ENCODE measurements around the gene GSTO1. TPM values are rescaled to one million over a fixed set of nuclear protein-coding genes. Genes with fewer than 3 reads are reported as not detected.

Gene GSTO1
- total RNA-seq, 1 donor from 2014 or later, result 131 TPM

DNA sequence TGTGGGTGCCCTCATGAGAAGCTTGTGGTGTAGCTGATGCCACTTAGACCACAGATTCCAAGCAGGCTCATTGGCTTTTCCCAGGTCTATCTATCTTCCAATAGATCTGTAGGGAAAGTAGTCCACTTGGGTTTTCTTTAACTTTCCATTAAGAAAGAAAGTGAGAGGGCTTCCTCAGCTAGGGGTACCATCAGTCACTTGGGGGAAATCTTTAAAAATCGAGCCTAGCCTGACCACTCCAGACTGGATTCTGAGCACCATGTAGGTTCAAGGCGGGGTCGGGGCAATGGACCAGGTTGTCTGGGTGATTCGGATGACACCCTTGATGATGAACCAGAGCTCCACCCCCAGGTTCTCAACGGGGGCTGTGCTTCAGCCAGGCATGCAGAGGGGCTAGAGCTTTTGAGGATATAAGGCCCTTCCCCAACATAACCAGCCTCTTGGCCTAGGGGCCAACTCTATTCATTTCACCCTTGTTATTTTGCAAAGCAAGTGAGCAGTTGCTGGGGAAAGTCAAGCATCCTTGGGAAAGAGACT lies 56.6 kb downstream of the GSTO1 start:
- Mint-ChIP-seq H3K4me1 (ENCODE audit: low read depth, unreplicated experiment) (peaks cover 12% of the 10 kb centered on the region), H3K9me3 (ENCODE audit: unreplicated experiment) (no peaks in the 10 kb centered on the region), H3K27ac (ENCODE audit: unreplicated experiment) (no peak overlapping the region), H3K27me3 (ENCODE audit: low read depth, unreplicated experiment) (no peaks in the 10 kb centered on the region), H3K36me3 (ENCODE audit: low read depth, unreplicated experiment) (peaks cover 18% of the 10 kb centered on the region), H3K4me3 (ENCODE audit: unreplicated experiment) (no peak overlapping the region)
- Histone ChIP-seq H4K20me1 (ENCODE audit: insufficient read depth, low read length) (peaks cover 66% of the 10 kb centered on the region), H3K27me3 (ENCODE audit: insufficient read depth, low read length) (no peaks in the 10 kb centered on the region), H3K4me2 (ENCODE audit: low read length) (no peak overlapping the region), H3K9ac (ENCODE audit: low read length) (no peak overlapping the region), H3K4me3 (ENCODE audit: insufficient read depth, low read depth, low read length) (no peak overlapping the region), H3K9me3 (ENCODE audit: insufficient read depth, low read depth, low read length) (no peaks in the 10 kb centered on the region), H3K36me3 (ENCODE audit: insufficient read depth, low read length) (peaks cover 29% of the 10 kb centered on the region), H3K27ac (ENCODE audit: low read depth, low read length) (no peak overlapping the region), H2AFZ (ENCODE audit: low read depth, low read length) (no peak overlapping the region), H3K79me2 (ENCODE audit: insufficient read depth, low read length) (peaks cover 73% of the 10 kb centered on the region), H3K4me1 (ENCODE audit: insufficient read depth, low read length) (peaks cover 22% of the 10 kb centered on the region)
- TF ChIP-seq EZH2 (IDR thresholded peaks at IDR 0.05; ENCODE audit: insufficient read depth, low read length), result no peak
- TF ChIP-seq, protein P1, sequence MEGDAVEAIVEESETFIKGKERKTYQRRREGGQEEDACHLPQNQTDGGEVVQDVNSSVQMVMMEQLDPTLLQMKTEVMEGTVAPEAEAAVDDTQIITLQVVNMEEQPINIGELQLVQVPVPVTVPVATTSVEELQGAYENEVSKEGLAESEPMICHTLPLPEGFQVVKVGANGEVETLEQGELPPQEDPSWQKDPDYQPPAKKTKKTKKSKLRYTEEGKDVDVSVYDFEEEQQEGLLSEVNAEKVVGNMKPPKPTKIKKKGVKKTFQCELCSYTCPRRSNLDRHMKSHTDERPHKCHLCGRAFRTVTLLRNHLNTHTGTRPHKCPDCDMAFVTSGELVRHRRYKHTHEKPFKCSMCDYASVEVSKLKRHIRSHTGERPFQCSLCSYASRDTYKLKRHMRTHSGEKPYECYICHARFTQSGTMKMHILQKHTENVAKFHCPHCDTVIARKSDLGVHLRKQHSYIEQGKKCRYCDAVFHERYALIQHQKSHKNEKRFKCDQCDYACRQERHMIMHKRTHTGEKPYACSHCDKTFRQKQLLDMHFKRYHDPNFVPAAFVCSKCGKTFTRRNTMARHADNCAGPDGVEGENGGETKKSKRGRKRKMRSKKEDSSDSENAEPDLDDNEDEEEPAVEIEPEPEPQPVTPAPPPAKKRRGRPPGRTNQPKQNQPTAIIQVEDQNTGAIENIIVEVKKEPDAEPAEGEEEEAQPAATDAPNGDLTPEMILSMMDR (IDR thresholded peaks at IDR 0.05; ENCODE audit: insufficient read depth, low read depth, low read length), result no peak
- no peak for FAIRE-seq
- no peak for DNase-seq (ENCODE audit: low read depth)

DNA sequence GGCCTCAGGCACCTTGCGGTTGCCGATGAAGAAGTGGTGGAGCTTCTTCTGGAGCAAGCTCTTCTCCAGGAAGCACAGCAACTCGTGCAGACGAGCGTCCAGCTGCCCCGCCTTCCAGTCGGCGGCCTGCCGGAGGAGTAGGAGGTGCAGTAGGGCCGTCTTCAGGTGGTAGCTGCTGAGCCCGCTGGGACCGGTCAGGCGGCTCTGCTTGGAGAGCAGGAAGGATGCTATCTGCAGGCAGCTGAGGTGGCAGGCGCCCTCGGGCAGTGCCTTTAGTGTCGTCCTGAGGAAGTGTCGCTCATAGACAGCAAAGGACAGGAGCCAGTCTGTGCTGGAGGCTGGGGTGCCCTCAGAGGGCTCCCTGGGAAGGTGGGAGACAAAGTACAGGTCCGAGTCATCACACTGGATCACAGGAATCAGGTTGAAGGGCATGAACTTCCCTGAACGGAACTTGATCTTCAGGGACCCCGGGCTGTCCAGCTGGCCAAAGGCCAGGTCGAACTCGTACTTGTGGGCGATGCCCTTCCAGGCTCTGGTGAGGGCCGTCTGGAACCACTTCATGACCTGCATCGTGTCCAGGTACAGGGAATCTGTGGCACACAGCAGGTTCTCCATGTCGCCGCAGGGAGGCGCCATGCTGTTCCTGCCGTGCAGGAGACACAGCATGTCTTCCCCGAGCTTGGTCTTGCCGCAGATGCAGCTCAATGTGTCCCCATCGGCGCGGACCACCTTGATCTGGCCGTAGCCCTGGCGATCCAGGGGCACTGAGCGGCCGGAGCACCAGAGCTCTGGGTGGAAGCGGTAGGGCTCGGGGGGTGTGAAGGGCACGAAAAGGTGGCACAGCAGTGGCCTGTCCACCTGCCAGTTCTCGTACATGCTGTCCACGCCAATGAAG lies 60.1 kb downstream of the GSTO1 start:
- no peak overlapping the region for H3K27ac ChIP-seq (ENCODE audit: low read depth, low read length)
- FAIRE-seq (no peak), DNase-seq (ENCODE audit: low read depth) (no peak)
- no peak overlapping the region for H3K27ac Mint-ChIP-seq (ENCODE audit: unreplicated experiment)
- peaks cover 20% of the 10 kb centered on the region for H3K4me1 Mint-ChIP-seq (ENCODE audit: low read depth, unreplicated experiment)
- no peak overlapping the region for H3K9ac ChIP-seq (ENCODE audit: low read length)
- H4K20me1 ChIP-seq (ENCODE audit: insufficient read depth, low read length), result peaks cover 99% of the 10 kb centered on the region
- H3K9me3 ChIP-seq (ENCODE audit: insufficient read depth, low read depth, low read length), result no peaks in the 10 kb centered on the region
- no peak overlapping the region for H3K4me3 Mint-ChIP-seq (ENCODE audit: unreplicated experiment)
- peaks cover 27% of the 10 kb centered on the region for H3K4me1 ChIP-seq (ENCODE audit: insufficient read depth, low read length)
- H2AFZ ChIP-seq (ENCODE audit: low read depth, low read length), result no peak overlapping the region
- H3K4me3 ChIP-seq (ENCODE audit: insufficient read depth, low read depth, low read length), result no peak overlapping the region
- no peaks in the 10 kb centered on the region for H3K27me3 ChIP-seq (ENCODE audit: insufficient read depth, low read length)
- H3K9me3 Mint-ChIP-seq (ENCODE audit: unreplicated experiment), result no peaks in the 10 kb centered on the region
- H3K79me2 ChIP-seq (ENCODE audit: insufficient read depth, low read length), result peaks cover 98% of the 10 kb centered on the region
- TF ChIP-seq EZH2 (IDR thresholded peaks at IDR 0.05; ENCODE audit: insufficient read depth, low read length), result no peak
- TF ChIP-seq, protein P1 (IDR thresholded peaks at IDR 0.05; ENCODE audit: insufficient read depth, low read depth, low read length), result no peak
- H3K27me3 Mint-ChIP-seq (ENCODE audit: low read depth, unreplicated experiment), result no peaks in the 10 kb centered on the region
- H3K4me2 ChIP-seq (ENCODE audit: low read length), result no peak overlapping the region
- H3K36me3 ChIP-seq (ENCODE audit: insufficient read depth, low read length), result peaks cover 19% of the 10 kb centered on the region
- H3K36me3 Mint-ChIP-seq (ENCODE audit: low read depth, unreplicated experiment), result peaks cover 22% of the 10 kb centered on the region

All from astrocyte (in vitro differentiated cells and primary cell).